HS-27A (cell line): ENCODE results near the gene RGS17.
"Not testable (repeated sequence)": the region's sequence is repeated elsewhere in the genome, so short reads cannot be mapped to it uniquely, and the experiment has no call there.

ENCODE experiments used
- DNase-seq: peaks from one replicate; pipeline ENCODE4 v3.0.0-alpha.2; 2012; ENCODE audit warnings: low read depth, missing footprints

The RGS17 gene

GRCh38 chr6:153125032-153125431 is 6.0 kb downstream of the RGS17 start:
- DNase-seq = no peak

GRCh38 chr6:153123801-153124200 is 7.3 kb downstream of the RGS17 start:
- no peak for DNase-seq

DNA sequence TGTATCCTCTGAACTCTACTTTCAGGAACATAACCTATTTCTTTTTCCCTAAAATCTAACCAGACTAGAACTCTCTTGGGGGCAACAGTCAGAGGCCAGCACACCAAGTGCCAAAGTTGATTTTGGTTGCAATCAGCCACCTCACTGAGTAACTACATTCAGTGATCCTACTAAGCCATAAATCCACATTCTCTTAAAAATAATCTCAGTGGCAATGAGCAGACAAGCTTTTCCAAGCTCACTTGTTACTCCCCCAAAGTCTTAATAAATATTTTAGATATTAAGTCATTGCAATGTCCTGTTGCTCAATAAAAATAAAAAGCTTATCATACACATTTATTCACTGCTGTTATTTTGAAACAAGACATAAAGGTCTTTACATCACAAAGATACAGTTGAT is 9.8 kb downstream of the RGS17 start:
- no peak for DNase-seq

GRCh38 chr6:153117986-153118879 is 12.8 kb downstream of the RGS17 start:
- no peak for DNase-seq

DNA sequence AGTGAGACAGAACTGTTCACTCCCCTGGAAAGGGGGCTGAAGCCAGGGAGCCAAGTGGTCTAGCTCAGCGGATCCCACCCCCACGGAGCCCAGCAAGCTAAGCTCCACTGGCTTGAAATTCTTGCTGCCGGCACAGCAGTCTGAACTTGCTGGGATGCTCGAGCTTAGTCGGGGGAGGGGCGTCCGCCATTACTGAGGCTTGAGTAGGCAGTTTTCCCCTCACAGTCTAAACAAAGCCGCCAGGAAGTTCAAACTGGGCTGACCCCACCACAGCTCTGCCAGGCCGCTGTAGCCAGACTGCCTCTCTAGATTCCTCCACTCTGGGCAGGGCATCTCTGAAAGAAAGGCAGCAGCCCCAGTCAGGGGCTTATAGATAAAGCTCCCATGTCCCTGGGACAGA is 20.0 kb downstream of the RGS17 start:
- not testable (repeated sequence) for DNase-seq

DNA sequence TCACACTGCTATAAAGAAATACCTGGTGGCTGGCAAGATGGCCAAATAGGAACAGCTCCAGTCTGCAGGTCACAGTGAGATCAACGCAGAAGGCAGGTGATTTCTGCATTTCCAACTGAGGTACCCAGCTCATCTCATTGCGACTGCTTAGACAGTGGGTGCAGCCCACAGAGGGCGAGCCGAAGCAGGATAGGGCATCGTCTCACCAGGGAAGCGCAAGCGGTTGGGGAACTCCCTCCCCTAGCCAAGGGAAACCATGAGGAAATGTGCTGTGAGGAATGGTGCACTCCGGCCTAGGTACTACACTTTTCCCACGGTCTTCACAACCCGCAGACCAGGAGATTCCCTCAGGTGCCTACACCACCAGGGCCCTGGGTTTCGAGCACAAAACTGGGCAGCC is 20.5 kb downstream of the RGS17 start:
- DNase-seq = not testable (repeated sequence)

- DNase-seq = no peak
Observed at GRCh38 chr6:153108315-153108714, 22.8 kb downstream of the RGS17 start.

GRCh38 chr6:153106021-153106420 is 25.1 kb downstream of the RGS17 start:
- no peak for DNase-seq

DNA sequence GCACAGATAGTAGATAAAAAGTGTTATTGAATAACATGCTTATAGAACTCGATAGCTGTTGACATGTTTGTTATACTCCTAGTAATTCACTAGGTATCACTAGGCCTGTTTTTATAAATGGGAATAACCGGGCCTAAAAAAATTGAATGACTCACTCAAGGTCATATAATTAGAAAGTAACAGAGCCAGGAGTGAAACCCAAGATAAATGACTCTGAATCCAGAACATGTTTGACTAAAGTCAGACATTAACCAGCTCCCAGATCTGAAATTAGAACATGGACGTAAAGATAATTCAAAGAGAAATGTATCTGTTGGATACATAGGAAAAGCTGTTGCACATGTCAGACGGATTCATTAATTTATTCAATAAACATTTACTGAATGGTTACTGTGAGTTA is 26.9 kb downstream of the RGS17 start:
- no peak for DNase-seq

DNA sequence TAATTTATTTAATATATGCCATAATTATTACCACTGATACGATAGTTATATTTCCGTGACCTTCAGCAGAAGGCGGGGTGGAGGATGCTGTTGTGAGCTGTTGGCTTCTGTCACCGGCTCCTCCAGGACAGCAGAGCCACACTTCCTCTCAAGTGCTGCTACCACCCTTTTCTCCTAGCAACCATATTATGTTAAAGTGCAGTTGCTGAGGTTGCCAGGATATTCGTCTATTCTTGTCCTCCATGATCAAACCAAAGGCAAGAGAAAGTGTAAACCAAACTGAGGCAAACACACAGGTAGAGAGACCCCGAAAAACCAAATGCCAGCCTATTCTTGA is 27.8 kb downstream of the RGS17 start:
- no peak for DNase-seq

DNA sequence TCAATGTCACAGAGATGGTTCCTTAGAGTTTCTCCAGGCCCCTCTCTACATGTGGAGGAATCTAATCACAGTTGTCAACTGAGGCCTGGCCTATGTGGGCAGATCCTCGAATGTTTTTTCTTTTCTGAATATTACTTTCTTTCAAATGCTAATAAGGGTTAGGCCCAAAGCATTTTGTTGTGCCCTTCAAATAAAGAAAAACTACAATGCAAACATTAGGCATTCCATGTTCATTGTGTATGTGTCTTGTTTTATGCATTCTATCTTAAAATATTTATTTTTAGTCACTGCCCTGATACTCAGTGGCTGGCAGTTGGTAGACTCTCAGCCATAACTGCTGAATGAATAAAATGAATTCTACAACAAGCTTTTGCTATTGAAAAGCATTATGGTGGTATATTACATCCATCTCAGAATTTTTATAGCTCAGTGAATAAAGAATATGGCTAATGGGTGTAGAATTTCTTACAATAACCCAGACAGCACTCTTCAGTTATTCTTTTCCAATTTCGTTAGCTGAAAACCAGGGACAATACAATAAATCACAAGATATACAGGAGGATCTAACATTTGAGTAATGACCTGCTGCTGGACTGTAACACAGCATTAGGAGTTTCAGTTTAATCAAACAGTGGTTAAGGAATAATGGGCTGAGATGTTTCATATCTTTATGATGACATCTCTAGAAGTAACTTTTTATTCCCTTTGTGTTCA is 28.3 kb downstream of the RGS17 start:
- DNase-seq = no peak

GRCh38 chr6:153101461-153101860 is 29.6 kb downstream of the RGS17 start:
- no peak for DNase-seq

GRCh38 chr6:153099636-153100035 is 31.4 kb downstream of the RGS17 start:
- DNase-seq = no peak

DNA sequence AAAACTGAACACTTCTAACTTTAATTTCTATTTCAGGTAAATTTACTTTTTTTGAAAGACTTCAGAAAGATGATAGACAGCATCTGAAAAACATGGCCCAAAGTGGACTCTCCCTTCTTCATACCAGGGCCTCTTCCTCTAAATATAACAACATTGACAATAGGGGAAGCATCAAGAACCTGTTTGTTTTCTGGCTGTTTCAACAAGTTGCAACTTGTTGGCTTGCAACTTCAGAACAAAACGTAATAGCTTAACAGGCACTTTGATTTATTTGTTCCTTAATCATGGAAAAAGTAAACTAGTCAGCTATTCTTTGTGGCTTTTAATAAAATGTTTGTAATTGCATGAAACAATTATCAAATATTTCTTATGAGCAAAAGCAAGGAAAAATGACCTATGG is 34.3 kb downstream of the RGS17 start:
- DNase-seq = no peak

DNA sequence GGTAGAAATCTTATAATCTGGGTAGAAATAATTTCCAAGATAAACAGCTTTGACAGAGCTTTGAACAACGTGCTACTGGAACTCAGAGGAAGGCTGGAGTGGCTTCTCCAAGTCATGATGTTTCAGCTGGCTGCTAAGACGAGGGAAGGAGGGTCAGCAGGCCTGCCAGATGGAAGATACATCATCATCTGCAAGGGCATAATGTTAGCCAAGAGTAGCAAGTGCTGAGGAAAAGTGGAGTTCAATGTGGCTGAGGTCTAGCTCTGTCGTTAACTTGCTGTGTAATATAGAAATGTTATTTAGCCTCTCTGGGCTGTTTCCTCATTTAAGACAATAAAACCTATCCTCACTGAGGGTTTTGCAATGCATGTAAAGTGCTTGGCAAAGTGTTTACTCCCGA is 35.1 kb downstream of the RGS17 start:
- DNase-seq = no peak

- DNase-seq = no peak
Observed at GRCh38 chr6:153092082-153093013, 38.7 kb downstream of the RGS17 start.

GRCh38 chr6:153090241-153090930 is 40.7 kb downstream of the RGS17 start:
- DNase-seq = peak; percentile 29

DNA sequence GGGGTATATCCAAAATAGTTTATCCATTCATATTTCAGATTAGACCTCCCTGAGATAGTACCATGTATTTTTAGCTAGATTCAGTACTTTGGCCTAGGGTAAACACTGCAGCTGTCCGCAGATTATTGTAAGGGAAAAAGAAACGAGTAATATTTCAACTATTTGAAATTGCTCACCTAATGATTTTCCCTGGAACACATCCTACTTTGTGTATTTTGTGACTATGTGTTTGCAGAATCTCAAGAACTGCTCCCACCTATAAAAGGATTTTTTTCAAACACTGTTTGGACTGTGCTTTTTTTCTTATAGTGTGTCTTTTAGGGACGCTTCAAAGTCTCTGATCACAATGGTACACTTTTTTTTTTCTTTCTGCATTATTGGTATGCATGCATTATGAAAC is 42.3 kb downstream of the RGS17 start:
- no peak for DNase-seq

DNA sequence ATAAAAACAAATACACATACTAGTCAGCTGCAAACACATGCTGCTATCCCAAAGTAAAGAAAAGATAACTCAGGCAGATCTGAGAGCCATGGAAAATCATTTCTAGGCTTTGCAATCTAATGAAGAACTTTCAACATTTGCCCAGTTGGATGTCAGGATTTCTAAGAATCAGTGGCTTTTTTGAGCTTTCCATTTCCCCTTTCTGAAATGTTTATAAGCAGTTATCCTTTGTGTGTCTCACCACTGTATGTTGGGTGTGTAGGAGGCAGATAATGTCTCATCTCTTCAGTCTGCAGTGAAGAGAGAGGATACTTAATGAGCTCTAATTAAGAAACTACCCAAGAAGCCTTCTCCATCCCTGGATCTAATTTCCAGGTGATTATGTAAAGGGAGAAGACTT is 43.6 kb downstream of the RGS17 start:
- DNase-seq = no peak

DNA sequence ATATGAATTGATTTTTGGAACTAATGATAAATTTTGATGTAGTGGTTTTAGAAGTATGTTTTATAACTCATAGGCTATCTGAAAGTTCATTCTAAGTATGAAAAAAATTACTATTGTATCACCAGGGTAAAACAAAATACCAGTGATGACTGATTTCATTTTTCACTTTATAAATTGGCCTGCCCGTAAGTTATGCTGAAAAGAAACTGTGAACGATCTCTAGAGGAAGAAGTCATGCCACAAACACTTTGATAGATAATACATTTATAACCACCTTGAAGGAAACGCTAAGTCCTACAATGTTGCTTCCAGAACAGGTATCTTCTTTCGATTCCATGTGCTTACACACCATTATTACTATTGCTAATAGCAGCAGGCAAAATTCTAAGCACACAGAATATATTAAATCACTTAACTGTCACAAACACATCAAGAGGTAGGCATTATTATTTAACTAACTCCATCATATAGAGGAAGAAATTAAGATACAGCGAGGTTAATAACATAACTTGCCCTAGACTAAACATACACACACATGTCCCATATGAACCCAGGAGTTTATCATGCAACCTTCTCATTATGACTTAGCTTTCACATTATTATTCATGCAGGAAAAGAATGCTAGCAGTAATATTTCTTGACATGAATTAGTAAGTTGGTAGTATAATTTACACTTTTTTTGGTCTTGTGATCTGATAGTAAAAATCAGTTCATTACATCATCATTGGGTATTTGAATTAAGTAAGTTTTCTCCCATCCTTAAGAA is 44.7 kb downstream of the RGS17 start:
- no peak for DNase-seq

DNA sequence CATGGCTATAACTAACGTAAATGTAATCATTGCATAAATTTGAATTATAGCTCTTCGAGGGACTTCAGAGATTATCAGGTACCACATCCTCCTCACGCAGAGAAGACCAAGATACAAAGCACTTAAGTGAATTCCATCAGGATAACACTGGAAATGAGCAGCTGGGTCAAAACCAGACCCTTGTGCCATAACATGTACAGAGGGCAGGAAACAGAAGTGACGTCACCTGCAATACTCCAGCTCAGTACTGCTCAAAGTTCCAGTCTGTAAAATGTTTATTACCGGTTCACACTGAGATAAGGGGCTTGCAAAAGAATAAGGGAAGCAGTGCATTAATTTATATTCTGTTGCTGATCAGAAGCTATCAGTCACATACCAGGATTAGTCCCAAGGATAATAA is 45.8 kb downstream of the RGS17 start:
- no peak for DNase-seq
